Measurements from ENCODE around the gene SETD2. TPM values are rescaled to one million over a fixed set of nuclear protein-coding genes. Genes with fewer than 3 reads are reported as not detected.

Gene SETD2
- total and polyA plus RNA-seq, 9 of the 15 experiments (the other 6 are each of a cell fraction or from before 2014, with no cell fraction given), result 8.2 to 44.0 (median 33.6) TPM

GRCh38 chr3:47057212-47057671, 106.7 kb downstream of the SETD2 start:
- no TSS peak for BruUV-seq (replicated peaks)
- Histone ChIP-seq H2AFZ (ENCODE audit: low read depth, low read length) (no peak overlapping the region), H3K4me2 (ENCODE audit: insufficient read depth, low read length) (no peak overlapping the region), H3K9me3 (replicated peaks; ENCODE audit: control insufficient read depth, insufficient read depth, low read depth, low read length) (no peaks in the 10 kb centered on the region), H3K4me3 (no peak overlapping the region), H3K9ac (ENCODE audit: insufficient read depth in 1 of 2, low read depth in 2 of 2, low read length in 2 of 2) (no peak overlapping the region), H3K27ac (ENCODE audit: extremely low read depth, low read depth, low read length) (no peak overlapping the region), H3K4me1 (replicated peaks in 1 of 2; ENCODE audit: control insufficient read depth in 2 of 2, insufficient read depth in 2 of 2, low read length in 2 of 2) (no peaks in the 10 kb centered on the region), H3K36me3 (ENCODE audit: control insufficient read depth, insufficient read depth, low read length) (peaks cover 53% of the 10 kb centered on the region), H3K9me1 (ENCODE audit: control insufficient read depth, insufficient read depth, low read length) (no peaks in the 10 kb centered on the region), H3K27me3 (ENCODE audit: control insufficient read depth in 2 of 2, insufficient read depth in 2 of 2, low read length in 2 of 2) (no peaks in the 10 kb centered on the region), H3K79me2 (ENCODE audit: control insufficient read depth, insufficient read depth, low read length) (peaks cover 8% of the 10 kb centered on the region; the same call in 1 of the 3 replicates), H4K20me1 (replicated peaks; ENCODE audit: control insufficient read depth, insufficient read depth, low read length) (no peaks in the 10 kb centered on the region)
- in situ Hi-C loops (cut with MboI) (no loop called here), intact Hi-C loops (cut with micrococcal nuclease) (no loop called here)
- CTCF ChIA-PET (ENCODE audit: low intra/inter-chr PET ratio), result no interaction called here
- DNase-seq (ENCODE audit: extremely low read depth in 1 of 4, low spot score in 3 of 4) (no peak), FAIRE-seq (no peak), ATAC-seq (peak; percentile 24; the same call in 2 of the 3 replicates)
- TF ChIP-seq WHSC1 (IDR thresholded peaks at IDR 0.05; ENCODE audit: low read length) (no peak), ZNF589 (CRISPR knock-in tag; IDR thresholded peaks at IDR 0.05; ENCODE audit: low read depth) (no peak), HMBOX1 (IDR thresholded peaks at IDR 0.05) (0 out of 2 replicates have a peak, but pooled peaks have one; percentile 20), KDM1A (IDR thresholded peaks at IDR 0.05) (peak; percentile 35 to 54; a peak in 1 of 4 replicates)
- TF ChIP-seq, protein P1, sequence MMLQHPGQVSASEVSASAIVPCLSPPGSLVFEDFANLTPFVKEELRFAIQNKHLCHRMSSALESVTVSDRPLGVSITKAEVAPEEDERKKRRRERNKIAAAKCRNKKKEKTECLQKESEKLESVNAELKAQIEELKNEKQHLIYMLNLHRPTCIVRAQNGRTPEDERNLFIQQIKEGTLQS (IDR thresholded peaks at IDR 0.05), result 0 out of 2 replicates have a peak, but pooled peaks have one; percentile 16
- TF ChIP-seq, protein P1 (CRISPR knock-in tag; conservative IDR thresholded peaks at IDR 0.05), result no peak
- POLR2A ChIA-PET, result interaction anchor here (0.6 kb wide), 1 partner anchor 9 kb away, joined by 3 read pairs; no protein-coding TSS in a partner anchor
- 97% methylated on average over 6 of the region's 6 CpGs for WGBS (ENCODE audit: insufficient coverage, low coverage, missing lambda C conversion rate)
